Heart left ventricle (tissue), 13 donors: ENCODE results near the gene RAD51.

Experiments used
- POLR2A ChIP-seq, 2 donors: fragments of 450-650 bp; IDR thresholded peaks; one replicate each; pipeline ENCODE4 v1.6.1; 2017; ENCODE audit warnings: antibody characterized with exemption in 2 of 2, mild to moderate bottlenecking in 2 of 2, moderate library complexity in 2 of 2
- TF ChIP-seq, protein P1 (sequence below), 12 donors: fragments of 200-600 bp; sonication (generic) in 4 of 12; IDR thresholded peaks; one replicate each; pipeline versions ENCODE4 v1.5.0 to v1.8.0; 2018 to 2022; ENCODE audit warnings: antibody characterized with exemption in 12 of 12, mild to moderate bottlenecking in 5 of 12
- donor health status: ischemic (EF 13 %, LVEDD 7.1; RV severe dilation, severe dysfunction).
- donor health status: DM: no; HTN: yes; CAD: no.
- donor health status: DM: no; HTN: no; CAD: no.
- donor health status: ischemic (EF 25% LVEDD 6.9; RV normal size, moderate dysfunction).
- donor health status: ischemic (EF 25% LVEDD 5.7; RV mildly dilated, moderate dysfunction).
- donor health status: ischemic (EF 35%, LVEDD 5.7; RV mildly dilated, moderate dysfunction).
- donor health status: nonischemic (EF 11% LVEDD 7.7; RV severe dilation, severe dysfunction).
- donor health status: DM: yes; HTN: yes; CAD: no.
- donor health status: PGD.
- donor health status: ischemic (EF 29% LVEDD 5.4; RV normal size, mild dysfunction).
- donor health status: nonischemic (EF 23%, LVEDD 6.1; RV moderate dilation, normal function).

DNA sequence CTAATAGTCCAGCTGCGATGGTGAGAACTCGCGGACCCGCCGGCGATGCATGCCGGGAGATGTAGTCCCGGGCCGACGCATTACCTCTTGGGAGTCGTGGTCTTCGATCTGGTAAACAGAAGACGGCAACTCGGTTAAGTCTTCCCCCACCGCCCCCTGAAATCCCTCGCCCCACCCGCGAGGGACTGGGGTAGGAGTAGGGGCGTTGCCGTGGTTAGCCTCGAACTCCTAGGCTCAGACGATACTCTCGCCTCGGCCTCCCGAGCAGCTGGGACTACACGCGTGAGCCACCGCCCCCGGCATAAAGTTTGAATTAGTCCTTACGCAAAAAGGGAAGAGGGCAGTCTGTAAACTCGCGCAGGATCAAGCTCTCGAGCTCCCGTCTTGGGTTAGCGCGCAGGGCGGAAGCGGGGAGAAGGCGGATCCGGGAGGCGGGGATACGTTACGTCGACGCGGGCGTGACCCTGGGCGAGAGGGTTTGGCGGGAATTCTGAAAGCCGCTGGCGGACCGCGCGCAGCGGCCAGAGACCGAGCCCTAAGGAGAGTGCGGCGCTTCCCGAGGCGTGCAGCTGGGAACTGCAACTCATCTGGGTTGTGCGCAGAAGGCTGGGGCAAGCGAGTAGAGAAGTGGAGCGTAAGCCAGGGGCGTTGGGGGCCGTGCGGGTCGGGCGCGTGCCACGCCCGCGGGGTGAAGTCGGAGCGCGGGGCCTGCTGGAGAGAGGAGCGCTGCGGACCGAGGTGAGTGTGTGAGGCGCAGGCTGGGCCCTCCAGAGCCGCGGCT is at the start of gene RAD51:
- TF ChIP-seq, protein P1, sequence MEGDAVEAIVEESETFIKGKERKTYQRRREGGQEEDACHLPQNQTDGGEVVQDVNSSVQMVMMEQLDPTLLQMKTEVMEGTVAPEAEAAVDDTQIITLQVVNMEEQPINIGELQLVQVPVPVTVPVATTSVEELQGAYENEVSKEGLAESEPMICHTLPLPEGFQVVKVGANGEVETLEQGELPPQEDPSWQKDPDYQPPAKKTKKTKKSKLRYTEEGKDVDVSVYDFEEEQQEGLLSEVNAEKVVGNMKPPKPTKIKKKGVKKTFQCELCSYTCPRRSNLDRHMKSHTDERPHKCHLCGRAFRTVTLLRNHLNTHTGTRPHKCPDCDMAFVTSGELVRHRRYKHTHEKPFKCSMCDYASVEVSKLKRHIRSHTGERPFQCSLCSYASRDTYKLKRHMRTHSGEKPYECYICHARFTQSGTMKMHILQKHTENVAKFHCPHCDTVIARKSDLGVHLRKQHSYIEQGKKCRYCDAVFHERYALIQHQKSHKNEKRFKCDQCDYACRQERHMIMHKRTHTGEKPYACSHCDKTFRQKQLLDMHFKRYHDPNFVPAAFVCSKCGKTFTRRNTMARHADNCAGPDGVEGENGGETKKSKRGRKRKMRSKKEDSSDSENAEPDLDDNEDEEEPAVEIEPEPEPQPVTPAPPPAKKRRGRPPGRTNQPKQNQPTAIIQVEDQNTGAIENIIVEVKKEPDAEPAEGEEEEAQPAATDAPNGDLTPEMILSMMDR (IDR thresholded peaks at IDR 0.05), result no peak
- peak in 1 of 2 donors; percentile 74 for TF ChIP-seq POLR2A (IDR thresholded peaks at IDR 0.05)
